Measurements from ENCODE around the gene ANK2.
"Not testable (repeated sequence)": the region's sequence is repeated elsewhere in the genome, so short reads cannot be mapped to it uniquely, and the experiment has no call there.

Gene ANK2

DNA sequence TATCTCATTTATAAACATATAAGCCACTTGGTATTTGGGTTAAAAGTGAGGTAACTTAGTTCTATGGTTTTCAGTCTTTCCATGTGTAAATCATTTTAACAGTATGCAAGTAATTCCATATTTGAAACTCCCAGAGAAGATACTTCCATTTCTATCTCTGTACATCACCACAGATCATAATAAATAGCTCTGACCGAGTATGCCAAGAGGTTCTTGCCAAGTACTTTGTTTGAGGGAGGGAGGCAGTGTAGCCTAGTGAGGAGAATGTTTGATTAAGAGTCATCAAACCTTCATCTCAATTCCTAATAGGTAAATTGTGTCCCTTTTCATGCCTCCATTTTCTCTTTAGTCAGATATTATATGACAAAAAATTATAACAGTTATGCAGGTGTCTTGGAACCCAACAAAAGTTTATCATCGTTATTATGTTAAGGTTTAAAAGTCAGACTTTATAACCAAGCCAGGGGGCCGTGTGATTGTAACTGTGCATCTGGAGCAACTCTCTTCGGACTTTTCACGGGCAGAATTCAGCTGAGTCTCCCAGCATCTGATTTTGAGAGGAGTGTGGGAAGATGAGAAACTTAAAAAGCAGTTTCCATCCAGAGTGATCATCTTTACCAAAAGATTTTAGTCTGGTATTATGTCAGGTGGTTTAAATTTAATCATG is 123.8 kb downstream of the ANK2 start:
- DNase-seq (ENCODE audit: low read depth, low spot score): no peak
- H3K4me3 ChIP-seq (ENCODE audit: low read length): no peak overlapping the region

DNA sequence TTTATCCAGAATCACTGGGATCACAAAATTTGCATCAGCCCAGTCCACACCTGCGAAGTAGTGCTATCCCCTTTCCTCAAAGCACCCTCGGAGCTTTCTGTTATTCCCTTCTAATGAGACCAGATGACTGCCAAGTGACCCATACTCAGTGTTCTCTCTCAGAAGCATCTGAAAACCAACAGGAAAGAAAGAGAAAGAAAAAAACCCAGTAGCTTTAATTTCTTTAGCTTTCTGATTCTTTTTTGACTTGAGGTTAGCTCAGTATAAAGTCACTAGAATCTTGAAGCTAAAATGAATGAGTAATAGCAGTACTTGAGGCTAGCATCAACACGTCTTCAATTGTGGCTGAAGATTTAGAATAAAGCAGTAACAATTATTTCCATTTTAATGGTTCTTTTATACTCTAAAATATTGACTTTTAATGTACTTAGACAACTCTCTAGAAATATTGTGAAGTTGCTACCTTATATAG is 124.4 kb downstream of the ANK2 start:
- DNase-seq (ENCODE audit: low read depth, low spot score): no peak
- H3K4me3 ChIP-seq (ENCODE audit: low read length): no peak overlapping the region

DNA sequence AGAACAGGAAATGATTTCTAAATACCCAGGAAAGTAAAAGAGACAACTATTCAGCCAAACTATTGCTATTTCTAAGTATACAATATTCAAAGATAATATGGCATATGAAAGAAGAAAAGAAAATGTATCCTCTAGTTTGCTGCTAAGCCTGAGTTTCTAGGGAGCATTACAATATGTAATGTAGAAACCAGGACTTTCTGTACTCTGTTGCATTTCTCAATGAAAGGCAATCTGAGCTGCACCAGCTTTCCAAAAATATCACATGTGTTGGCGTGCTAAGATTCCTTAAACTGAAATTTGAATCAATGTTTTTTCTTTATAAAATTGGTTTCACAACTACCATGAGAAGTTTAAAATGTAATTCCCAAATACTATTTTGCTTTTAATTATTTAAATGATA is 129.6 kb downstream of the ANK2 start:
- no peak overlapping the region for H3K4me3 ChIP-seq (ENCODE audit: low read length)
- DNase-seq (ENCODE audit: low read depth, low spot score): no peak

DNA sequence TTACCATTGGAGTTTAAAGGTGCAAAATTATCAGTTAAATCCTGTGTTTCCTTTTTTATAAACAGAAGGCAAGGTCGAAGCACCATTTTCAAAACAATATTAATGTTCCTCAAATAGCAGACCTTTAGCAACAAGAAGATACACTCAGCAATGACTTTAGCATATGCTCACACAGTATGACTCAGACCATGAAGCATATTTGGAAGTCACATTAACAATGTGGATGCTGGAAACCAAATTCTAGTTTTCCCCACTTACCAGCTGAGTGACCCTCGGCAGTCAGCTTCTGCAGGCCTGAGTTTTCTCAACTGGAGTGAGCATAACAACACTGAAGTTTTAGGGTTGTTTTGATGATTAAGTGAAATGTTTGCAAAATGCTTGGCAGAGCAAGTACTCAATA is 130.5 kb downstream of the ANK2 start:
- no peak overlapping the region for H3K4me3 ChIP-seq (ENCODE audit: low read length)
- DNase-seq (ENCODE audit: low read depth, low spot score): no peak

DNA sequence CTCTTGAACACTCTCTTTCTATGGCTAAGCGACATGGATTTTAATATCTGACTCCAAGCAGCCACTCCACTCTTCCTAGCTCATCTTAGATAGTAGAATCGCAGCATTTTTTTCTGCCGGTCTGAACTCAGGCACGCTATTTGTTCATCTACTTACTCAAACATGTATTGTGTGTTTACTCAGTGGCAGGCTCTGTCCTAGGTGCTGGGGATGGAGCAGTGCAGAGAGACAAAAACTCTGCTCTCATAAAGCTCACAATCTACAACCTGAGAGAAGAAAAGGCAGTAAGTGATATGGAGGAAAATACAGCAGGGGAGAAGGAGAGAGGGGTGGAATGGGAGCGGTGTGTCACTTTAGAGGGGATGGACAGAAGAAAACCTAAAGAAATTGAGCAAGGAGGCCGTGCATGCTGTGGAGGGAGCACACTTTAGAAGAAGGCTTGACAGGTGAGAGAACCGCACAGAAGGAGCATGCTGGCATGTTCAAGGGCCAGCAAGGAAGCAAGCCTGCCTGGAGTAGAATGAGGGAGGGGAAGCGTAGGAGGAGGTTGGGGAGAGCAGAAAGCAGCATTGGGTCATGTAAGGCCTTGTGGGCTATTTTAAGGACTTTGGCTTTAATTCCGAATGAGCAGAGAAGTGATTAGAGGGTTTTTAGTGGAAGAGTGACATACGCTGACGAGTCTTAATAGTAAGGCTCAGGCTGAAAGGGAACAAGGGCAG is 132.0 kb downstream of the ANK2 start:
- no peak for DNase-seq (ENCODE audit: low read depth, low spot score)
- no peak overlapping the region for H3K4me3 ChIP-seq (ENCODE audit: low read length)

DNA sequence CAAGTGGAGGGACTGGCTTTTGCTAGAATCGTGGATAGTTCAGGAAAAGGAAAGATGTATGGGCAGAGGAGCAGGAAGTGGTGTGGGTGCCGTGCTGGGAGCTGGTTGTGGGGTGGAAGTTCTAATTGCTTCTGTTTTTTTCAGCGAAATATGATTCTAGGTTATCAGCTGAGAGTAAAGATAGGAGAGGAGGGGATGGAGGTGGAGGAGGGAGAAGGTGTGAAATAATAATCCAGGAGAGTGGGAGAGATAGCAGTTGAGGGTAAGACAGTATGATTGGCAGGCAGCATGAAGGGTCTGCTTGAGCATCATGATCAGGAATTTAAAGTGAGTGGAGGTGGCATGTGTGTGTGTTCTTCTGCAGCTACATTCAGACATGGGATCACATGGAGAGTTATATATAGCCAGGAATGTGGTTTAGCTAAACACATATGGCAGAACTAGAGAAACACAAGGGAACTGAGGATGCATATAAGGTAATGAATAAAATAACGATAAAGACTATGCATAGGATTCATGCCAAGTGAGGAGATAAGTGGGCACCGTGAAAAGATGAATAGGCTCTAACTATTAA is 133.7 kb downstream of the ANK2 start:
- DNase-seq (ENCODE audit: low read depth, low spot score): no peak
- H3K4me3 ChIP-seq (ENCODE audit: low read length): no peak overlapping the region

DNA sequence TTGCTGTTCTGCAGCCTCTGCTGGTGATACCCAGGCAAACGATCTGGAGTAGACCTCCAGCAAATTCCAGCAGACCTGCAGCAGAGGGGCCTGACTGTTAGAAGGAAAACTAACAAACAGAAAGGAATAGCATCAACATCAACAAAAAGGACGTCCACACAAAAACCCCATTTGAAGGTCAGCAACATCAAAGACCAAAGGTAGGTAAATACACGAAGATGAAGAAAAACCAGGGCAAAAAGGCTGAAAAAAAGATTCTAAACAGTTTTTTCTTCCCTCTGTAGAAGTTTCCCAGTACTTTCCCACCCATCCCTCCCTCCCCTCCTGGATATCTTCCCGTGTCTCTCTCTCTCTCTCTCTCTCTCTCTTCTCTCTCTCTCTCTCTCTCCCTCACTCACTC is 136.8 kb downstream of the ANK2 start:
- DNase-seq (ENCODE audit: low read depth, low spot score); H3K4me3 ChIP-seq (ENCODE audit: low read length): not testable (repeated sequence)

DNA sequence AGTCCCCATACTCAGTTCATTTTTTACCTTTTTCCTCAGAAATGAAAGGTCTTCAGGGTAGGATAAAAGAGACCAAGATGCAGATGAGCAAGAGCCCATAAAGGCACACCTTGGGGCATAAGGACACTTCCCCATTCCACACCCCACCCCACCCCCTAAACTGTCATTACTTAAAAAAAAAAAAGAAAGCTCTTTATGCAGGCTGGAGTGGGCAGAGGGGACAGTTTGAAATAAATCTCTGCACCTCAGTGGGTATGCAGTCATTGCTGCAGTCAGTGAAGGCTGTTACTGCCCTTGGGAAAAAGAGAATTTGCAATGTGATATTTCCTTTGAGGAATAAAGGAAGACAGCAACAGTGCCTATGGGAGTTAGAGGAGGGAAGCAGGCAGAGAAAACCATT is 137.5 kb downstream of the ANK2 start:
- no peak overlapping the region for H3K4me3 ChIP-seq (ENCODE audit: low read length)
- DNase-seq (ENCODE audit: low read depth, low spot score): no peak

DNA sequence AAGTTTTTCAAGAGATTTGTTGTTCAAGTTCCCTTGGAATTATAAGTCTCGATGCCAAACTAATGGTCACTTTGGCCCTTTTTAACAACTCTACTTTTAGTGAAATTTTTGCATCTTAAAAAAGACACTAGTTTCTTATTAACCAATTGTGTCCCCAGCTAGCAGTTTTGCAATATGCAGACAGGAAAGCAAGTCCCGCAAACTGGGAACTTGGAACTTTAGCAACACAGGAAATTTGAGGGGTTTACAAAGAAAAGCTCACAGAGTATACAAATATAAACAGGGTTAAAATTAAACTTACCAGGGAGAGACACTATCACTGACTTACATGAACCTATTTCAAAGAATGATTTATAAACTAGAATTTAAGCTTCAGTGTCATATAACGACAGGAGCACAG is 137.9 kb downstream of the ANK2 start:
- DNase-seq (ENCODE audit: low read depth, low spot score): no peak
- no peak overlapping the region for H3K4me3 ChIP-seq (ENCODE audit: low read length)

DNA sequence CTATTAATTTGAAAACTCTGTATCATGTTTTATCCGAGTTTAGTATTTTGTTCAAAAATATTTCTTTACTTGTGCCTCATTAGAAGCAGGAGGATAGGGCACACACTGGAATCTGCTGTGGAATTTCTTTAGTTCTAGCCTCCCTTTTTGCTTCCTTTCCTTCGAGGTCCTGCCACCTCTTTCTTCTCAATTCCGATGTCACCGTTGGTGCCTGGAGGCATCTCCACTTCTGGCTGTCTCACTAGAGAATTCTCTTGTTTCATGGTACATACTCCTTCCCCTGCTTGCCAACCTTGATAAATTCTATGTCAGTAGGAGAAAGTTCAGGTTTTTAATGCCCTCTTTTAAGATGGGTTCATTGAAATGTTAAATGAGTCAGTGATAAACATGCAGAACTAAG is 140.1 kb downstream of the ANK2 start:
- H3K4me3 ChIP-seq (ENCODE audit: low read length): no peak overlapping the region
- DNase-seq (ENCODE audit: low read depth, low spot score): no peak

DNA sequence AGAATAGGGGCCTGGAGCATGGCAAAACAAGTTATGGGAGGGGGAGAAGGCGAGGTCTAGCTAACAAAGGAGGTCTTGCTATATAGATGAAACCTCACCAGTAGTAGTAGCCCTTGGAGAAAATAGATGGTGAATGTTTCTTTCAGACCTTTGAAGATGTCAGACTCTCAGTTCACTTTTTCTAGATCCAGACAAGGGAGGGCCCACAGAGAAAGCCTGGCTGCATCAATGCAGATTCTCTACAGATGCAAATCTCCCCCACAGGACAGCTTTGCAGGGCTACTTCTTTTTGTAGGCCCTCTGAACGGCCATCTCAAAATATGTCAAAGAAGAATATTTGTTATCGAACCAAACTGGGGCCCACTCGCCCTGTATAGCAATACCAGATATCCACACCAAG is 159.7 kb downstream of the ANK2 start:
- DNase-seq (ENCODE audit: low read depth, low spot score): no peak
- H3K4me3 ChIP-seq (ENCODE audit: low read length): no peak overlapping the region

DNA sequence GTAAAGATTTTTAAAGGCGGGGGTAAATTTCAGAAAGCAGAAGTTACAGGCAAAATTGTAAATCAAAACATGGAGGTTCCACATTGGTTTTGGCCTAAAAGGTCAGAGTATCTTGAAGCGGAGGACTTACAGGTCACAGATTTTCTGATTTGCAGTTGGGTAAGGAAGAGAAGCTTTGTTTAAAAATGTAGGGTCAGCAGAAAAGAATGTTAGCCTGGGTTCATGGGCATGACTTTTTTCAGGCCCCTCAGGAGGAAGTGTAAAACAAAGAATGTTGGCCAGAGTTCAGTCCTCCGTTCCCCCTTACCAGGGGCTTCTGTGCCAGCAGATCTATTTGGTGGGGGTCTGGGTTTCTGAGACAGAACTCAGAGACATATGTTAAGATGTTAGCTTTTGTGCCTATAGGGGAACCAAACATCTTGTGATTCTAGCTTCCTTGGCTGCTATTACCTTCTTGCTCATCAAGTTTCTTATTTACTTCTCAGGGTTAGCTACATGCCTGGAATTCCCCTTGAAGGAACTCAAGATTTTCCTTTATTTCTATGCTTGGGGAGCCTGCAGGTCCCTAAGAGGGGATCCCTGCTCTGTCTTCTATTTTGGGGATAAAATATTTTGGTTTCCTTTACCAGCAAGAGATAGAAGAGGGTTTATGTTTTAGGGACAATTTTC is 160.3 kb downstream of the ANK2 start:
- H3K4me3 ChIP-seq (ENCODE audit: low read length): no peak overlapping the region
- DNase-seq (ENCODE audit: low read depth, low spot score): no peak

DNA sequence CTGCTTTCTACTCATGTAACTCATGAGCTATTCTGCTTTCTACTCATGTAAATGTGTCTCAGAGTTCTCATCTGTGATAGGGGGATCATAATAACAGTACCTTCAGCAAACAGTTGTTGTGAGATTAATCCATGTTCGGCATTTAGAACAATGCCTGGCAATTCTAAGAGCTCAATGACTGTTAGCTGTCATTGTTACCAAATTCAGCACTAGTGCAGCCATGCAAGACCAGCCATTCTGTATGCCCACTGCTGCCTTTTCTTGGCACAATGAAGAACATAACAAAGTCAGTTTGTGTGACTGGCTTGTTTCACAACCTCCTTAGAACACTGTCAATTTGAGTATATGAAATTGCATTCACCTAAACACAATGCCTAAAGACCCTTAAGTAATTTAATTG is 163.2 kb downstream of the ANK2 start:
- no peak for DNase-seq (ENCODE audit: low read depth, low spot score)
- no peak overlapping the region for H3K4me3 ChIP-seq (ENCODE audit: low read length)

DNA sequence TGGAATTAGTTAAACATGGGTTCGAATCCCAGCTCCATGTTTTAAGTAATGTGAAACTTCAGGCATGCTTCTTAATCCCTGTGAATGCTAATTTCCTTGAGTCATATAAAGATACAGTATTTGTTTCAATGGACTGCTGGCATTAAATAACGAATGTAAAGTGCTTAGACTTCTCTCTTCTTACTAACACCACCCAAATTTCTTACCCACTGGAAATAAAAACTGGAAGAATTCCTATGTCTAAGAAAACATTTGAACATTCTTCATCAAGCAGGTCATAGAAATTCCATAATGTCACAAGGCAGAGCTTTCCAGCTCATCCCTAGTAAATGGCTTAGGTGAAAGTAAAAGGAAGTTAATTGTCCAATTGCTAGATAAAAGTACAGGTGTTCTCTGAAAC is 172.5 kb downstream of the ANK2 start:
- no peak overlapping the region for H3K4me3 ChIP-seq (ENCODE audit: low read length)
- no peak for DNase-seq (ENCODE audit: low read depth, low spot score)

DNA sequence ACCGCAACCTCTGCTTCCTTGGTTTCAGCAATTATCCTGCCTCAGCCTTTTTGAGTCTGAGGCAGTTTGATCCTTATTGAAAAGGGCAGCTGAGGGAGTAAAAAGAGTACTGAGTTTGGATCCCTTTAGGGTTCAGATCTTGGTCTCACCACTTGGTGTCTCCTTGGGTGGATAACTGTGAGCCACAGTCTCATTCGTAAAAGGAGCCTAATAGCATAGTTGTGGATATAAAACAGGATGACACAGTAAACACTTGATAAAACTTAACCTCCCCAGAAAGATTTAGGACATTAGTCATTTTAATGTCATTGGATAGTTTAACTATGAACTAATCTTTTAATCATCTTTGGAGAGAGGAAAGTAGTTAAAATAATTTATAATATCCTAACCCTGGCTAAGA is 173.0 kb downstream of the ANK2 start:
- no peak overlapping the region for H3K4me3 ChIP-seq (ENCODE audit: low read length)
- no peak for DNase-seq (ENCODE audit: low read depth, low spot score)

DNA sequence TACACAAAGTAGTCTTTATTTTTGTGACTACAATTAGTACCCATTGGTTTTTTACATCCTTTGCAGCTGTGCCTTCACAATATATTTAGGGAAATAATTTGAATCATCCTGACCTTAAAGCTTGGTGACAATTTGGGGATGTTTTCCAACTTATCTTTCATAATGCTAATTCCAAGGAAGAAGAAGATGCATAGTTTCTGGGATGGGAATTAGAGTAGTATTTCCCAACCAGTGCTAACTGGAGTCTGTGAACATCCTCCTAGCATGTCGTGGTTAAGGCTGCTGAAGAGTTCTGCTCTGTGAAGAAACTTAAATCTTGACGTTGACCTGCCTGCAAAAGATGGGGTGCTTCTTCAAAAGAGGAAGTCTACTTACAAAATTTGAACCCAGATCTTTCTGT is 173.5 kb downstream of the ANK2 start:
- no peak overlapping the region for H3K4me3 ChIP-seq (ENCODE audit: low read length)
- no peak for DNase-seq (ENCODE audit: low read depth, low spot score)

DNA sequence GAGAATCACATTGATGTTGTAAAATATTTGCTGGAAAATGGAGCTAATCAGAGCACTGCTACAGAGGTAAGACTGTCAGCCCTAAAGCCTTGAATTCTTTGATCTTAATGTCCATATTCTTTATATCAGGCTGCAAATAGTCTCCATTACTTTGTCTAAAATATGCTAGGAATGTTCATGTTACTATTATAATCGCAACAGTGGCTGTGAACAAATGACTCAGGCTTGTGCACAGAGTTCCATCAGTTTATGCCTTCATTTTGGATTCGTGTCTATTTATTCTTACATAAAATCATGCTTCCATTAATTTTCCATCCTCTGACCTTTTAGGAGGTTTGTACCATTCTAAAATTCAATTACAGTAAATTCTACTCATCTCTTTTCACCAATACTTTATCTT is 182.7 kb downstream of the ANK2 start:
- DNase-seq (ENCODE audit: low read depth, low spot score): no peak
- H3K4me3 ChIP-seq (ENCODE audit: low read length): no peak overlapping the region

DNA sequence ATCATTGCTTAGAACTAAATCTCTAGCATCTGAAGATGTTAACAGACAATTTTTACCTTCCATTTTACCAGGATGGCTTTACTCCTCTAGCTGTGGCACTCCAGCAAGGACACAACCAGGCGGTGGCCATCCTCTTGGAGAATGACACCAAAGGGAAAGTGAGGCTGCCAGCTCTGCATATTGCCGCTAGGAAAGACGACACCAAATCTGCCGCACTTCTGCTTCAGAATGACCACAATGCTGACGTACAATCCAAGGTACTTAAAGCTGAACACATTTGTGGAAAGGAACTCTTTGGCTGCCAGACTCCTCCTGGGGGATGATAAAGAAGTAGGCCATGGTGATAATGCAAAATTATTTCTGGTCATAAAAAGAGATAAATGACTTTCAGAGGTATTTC is 187.5 kb downstream of the ANK2 start:
- H3K4me3 ChIP-seq (ENCODE audit: low read length): no peak overlapping the region
- DNase-seq (ENCODE audit: low read depth, low spot score): no peak

DNA sequence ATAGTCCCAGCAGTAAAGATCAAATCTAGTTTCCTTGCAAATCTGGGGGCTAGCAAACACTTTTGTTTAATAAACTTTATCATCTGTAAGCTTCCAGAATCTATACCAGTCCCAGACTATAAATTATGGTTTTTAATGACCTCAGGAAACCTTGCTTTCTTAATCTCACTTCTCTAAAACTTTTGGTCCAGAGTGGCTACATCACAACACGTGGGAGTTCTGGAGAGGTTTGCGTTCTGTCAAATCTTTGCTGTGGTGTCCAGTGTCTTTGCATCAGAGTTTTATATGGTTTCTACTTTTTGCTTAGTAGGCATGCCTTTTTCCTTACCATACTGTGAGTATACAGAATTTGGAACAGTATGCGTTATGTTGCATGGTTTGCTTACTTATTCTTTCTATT is 193.9 kb downstream of the ANK2 start:
- H3K4me3 ChIP-seq (ENCODE audit: low read length): no peak overlapping the region
- no peak for DNase-seq (ENCODE audit: low read depth, low spot score)

DNA sequence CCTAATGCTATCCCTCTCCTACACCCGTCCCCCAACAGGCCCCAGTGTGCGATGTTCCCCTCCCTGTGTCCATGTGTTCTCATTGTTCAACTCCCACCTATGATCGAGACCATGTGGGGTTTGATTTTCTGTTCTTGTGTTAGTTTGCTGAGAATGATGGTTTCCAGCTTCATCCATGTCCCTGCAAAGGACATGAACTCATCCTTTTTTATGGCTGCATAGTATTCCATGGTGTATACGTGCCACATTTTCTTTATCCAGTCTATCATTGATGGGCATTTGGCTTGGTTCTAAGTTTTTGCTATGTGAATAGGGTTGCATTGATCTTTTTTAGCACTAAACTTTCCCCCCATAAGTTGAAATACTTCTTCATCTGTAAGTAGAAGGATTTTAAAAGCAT is 195.3 kb downstream of the ANK2 start:
- H3K4me3 ChIP-seq (ENCODE audit: low read length); DNase-seq (ENCODE audit: low read depth, low spot score): not testable (repeated sequence)

Data from Jurkat, Clone E6-1 (cell line).